Measurements from ENCODE around the gene NFX1.

NFX1 gene

GRCh38 chr9:33290247-33291030, at the start of gene NFX1:
Gene NFX1, plus strand, starts transcription at chr9:33290516. Its CDS starts 57 bp downstream, at chr9:33290573.
- DNase-seq = peak; percentile 96 to 98

DNA sequence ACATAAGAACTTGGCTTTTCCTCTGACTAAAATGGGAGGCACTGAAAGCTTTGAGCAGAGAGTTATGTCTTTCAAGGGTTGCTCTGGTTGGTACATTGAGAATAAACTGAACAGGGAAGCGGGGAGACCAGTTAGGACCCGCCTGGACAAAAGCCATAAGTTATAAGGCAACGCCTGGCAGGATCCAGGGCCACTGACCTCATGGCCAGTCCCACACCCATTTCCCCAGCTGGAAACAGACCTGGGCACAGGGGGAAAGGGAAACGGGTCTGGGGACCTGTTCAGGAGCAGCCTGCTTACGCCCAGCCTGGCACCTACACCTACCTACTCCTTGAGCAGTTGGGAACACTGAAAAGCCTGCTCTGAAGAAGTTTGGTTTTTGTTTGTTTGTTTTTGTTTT, 49.0 kb upstream of the NFX1 start:
- DNase-seq = no peak

DNA sequence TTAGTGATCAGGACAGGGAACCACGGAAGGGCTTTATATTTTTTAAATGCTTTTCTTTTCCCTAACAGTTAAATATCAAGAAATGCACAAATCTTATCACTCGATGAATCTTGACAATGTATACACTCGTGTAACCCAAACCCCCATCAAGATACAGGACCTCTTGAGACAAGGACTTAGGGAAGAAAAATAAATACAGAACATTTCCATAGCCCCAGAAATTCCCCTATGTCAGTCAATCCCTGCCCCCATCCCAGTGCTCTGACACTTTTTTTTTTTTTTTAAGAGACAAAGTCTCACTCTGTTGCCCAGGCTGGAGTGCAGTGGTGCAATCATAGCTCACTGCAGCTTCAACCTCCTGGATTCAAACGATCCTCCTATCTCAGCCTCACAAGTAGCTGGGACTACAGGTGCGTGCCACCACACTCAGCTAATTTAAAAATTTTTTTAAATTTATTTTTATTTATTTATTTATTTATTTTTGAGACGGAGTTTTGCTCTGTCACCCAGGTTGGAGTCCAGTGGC, 47.6 kb upstream of the NFX1 start:
- DNase-seq = no peak

DNA sequence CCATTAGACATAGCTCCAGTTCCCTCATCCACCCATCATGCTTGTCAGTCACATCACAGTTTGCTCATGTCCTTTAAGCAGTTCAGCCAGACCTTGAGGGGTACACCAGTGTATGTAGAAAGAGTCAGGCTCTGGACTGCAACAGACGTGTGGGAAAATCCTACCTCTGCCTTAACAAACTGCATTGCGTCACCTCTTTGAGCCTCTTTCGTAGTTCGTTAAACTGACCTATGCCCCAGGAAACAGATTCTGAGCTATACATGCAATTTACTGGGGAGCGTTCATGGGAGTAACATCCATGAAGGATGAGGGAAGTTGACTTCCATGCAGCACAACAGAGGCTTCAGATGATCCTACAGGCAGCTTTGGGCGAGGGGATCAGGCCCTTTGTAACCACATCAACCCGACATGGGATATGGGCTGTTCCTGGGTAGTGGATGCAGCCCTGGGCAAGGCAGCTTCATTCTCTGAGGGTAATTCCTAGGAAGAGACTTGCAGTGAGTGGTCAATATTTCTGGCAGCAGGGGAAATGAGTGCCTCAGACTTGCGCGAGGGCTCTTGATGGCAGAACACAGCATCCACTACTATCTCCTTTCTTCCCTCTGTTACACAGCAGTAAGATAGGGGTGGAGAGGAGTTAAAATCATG, 46.1 kb upstream of the NFX1 start:
- DNase-seq = no peak

GRCh38 chr9:33245341-33245740, 45.0 kb upstream of the NFX1 start:
- no peak for DNase-seq

GRCh38 chr9:33246269-33246860, 44.0 kb upstream of the NFX1 start:
- DNase-seq = no peak

- no peak for DNase-seq
Observed at GRCh38 chr9:33248606-33249005, 41.7 kb upstream of the NFX1 start.

GRCh38 chr9:33249087-33249658, 41.1 kb upstream of the NFX1 start:
- no peak for DNase-seq

DNA sequence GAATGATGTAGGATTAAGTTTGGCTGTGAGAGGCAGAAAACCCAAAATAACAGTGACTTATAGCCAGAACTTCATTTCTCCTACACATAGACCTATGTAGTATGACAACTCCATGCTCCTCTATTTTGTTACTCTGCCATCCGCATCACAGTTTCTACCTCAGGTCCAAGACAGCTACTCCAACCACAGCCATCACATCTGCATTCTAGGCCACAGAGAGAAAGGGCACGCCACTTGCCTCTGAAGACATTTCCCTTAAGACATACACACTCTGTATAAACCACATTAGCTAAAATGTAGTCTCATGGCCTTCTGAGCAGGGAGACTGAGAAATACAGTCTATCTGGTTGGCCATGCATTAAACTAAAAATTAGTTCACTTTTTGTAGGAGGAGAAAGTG, 40.3 kb upstream of the NFX1 start:
- DNase-seq = no peak

- DNase-seq = no peak
Observed at GRCh38 chr9:33250458-33250995, 39.8 kb upstream of the NFX1 start.

DNA sequence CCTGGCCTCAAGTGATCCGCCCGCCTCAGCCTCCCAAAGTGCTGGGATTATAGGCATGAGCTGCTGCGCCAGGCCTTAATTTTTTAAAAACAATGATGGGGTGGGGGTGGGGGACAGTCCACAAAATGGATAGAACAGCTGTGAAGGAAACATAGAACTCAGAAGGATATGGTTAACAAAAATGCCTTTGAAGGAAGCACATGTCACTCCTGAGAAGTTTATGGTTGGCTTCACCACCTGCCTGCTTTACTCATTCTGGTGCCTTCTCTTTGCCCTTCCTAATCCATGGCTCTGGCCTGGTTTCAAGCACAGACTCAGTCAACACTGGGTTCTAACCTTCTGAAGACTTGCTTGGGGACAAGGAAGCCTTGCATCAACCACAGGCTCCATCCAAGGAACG, 36.1 kb upstream of the NFX1 start:
- DNase-seq = no peak

DNA sequence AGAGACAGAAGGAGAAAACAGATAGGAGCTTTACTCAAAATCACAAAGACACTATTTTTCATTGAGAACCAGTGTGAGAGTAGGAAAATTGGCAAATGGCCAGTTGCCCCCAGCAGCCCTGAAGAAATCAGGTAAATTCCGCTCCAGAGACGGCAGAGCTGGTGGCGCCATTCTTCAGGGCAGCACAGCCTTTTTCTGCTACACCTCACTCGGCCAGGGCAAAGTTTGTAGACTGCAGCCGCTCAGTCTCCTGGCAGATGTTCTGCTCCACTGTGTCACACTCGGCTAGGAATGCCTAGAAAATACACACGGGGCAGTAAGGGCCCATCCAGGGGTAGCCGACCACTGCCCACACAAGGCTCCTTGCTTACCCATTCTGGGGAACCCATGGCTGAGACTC, 35.3 kb upstream of the NFX1 start:
- no peak for DNase-seq

- DNase-seq = no peak
Observed at GRCh38 chr9:33255471-33255870, 34.8 kb upstream of the NFX1 start.

GRCh38 chr9:33256236-33256635, 34.1 kb upstream of the NFX1 start:
- DNase-seq = no peak

- DNase-seq = no peak
Observed at GRCh38 chr9:33257276-33257675, 33.0 kb upstream of the NFX1 start.

DNA sequence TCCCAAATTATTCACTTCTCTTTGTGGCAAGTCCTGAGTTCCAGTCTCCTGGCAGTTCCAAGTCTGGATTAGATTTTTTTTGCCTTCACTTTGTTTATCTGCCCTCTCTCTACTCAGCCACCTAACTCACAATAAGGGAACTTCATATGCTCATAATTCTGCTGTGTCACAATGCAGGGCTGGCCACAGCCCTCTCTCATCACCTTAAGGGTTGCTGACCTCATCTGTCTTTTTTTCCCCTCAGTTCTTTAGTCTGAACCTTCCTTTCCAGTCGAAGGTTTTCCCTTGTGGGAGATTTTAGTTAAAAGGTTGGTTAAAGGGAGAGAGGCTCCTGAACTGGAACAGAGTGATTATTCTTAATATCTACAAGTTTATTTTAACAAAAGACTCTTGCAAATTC, 29.9 kb upstream of the NFX1 start:
- no peak for DNase-seq

DNA sequence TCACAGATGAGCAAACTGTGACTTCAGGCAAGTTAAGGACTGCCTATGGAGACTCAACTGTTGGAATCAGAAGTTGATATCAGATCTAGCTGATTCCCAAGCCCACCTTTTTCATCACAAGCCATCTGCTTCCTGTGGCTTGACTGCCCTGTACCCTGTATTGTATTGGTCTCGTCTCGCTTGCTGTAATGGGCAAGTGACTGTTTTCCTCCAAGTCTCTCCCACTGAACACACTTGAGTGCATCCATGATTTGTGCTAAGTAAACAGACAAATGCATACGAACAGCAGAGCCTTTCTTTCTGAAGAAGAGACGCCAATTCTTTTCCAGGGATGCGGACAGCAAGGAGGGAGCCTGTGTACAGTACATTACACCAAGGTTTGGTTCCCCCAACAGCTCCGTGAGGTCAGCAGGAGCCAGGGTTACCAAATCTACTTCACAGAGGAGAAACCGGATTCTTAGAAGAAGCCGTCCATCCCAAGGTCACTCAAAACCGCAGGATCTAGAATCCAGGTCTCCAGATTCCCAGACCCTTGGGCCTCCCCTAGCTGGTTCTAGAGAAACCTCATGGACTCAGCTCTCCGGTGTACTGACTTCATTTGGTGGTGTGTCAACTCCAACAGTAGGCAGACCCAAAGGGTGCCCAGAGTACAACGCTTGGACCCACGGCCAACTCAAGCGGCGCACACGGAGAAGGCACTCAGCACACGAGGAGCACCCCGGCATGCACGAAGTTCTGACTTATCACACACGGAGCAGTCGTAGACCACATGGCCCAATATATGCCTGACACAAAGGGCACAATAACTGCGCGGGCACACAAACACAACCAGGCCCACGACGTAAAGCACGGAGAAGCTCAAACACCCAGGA, 26.9 kb upstream of the NFX1 start:
- no peak for DNase-seq

DNA sequence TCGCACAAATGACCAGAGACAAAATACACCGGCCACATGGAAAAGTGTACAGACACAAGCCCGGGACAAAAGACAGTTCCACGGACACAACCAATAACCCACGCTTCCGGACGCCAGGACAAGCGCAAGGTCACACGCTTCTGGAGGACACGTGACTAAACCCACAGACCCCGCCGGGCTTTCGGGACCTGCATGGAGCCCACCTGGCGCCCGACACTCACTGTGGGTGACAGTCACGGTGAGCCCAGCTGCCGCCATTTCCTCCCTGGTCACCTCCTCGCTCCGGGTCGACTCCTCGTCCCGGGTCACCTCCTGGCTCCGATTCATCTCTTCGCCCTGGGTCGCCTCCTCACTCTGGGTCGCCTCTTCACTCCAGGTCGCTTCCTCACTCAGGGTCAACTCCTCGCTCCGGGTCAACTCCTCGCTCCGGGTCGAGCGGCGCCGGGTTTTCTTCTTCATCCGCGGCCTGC, 26.3 kb upstream of the NFX1 start:
- DNase-seq = no peak

GRCh38 chr9:33264473-33265177, 25.7 kb upstream of the NFX1 start, which contains the start of the genes BAG1 and CHMP5:
Gene BAG1, minus strand, starts transcription at chr9:33264708.
Gene CHMP5, plus strand, starts transcription at chr9:33265049. Its CDS starts 30 bp downstream, at chr9:33265079.
- DNase-seq = peak; percentile 99

GRCh38 chr9:33265211-33265865, 25.0 kb upstream of the NFX1 start:
- DNase-seq = no peak
